Subcutaneous abdominal adipose tissue (tissue), 5 donors: Measurements from ENCODE around the gene RPS24.
"Not testable (repeated sequence)": the region's sequence is repeated elsewhere in the genome, so short reads cannot be mapped to it uniquely, and the experiment has no call there.

Experiments
- H3K27ac ChIP-seq: one replicate; pipeline ENCODE4 v1.7.0; 2013; ENCODE audit warnings: low read depth, mild to moderate bottlenecking, inconsistent platforms, low read length, moderate library complexity
- H3K27me3 ChIP-seq, 5 donors: one replicate each; pipeline ENCODE4 v1.7.0; 2013; ENCODE audit warnings: low read length in 5 of 5, inconsistent platforms in 1 of 5; ENCODE audit not compliant: control insufficient read depth in 5 of 5, insufficient read depth in 4 of 5
- H3K36me3 ChIP-seq, 5 donors: one replicate each; pipeline ENCODE4 v1.7.0; 2013; ENCODE audit warnings: low read length in 5 of 5; ENCODE audit not compliant: control insufficient read depth in 5 of 5, insufficient read depth in 5 of 5
- H3K4me1 ChIP-seq, 5 donors: one replicate each; pipeline ENCODE4 v1.7.0; 2013; ENCODE audit warnings: low read length in 5 of 5, mild to moderate bottlenecking in 3 of 5, moderate library complexity in 1 of 5; ENCODE audit not compliant: control insufficient read depth in 5 of 5, insufficient read depth in 5 of 5
- H3K4me3 ChIP-seq, 5 donors: one replicate each; pipeline ENCODE4 v1.7.0; 2013; ENCODE audit warnings: low read length in 5 of 5, low read depth in 1 of 5
- H3K9ac ChIP-seq, 5 donors: one replicate each; pipeline ENCODE4 v1.7.0; 2013; ENCODE audit warnings: low read length in 5 of 5, mild to moderate bottlenecking in 4 of 5, moderate library complexity in 3 of 5
- H3K9me3 ChIP-seq, 5 donors: one replicate each; pipeline ENCODE4 v1.7.0; 2013; ENCODE audit warnings: low read length in 5 of 5; ENCODE audit not compliant: control insufficient read depth in 5 of 5
- donor health status: healthy.
- donor health status: healthy.
- donor health status: healthy.
- donor health status: healthy.
- donor health status: healthy.

RPS24 gene

DNA sequence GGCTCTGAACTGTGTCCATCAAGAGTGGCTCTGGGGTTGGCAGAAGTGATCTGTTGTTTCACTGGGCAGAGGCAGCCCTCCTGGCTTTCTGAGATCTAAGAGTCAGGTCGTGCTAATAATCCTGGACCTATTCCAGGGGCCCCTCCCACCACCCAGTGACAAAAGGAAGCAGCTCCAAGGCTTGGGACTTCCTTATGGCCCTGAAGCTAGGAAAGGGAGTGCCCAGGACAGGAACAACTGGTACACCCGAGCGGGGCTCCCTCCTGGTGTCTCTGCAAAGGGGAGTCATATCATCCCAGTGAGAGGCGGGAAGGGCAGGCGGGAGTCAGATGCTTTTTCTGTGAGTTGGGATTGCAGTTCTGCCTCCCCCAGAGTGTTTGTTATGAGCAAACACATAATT, 32.3 kb downstream of the RPS24 start:
- no peak overlapping the region for H3K9ac ChIP-seq
- H3K9me3 ChIP-seq, result no peaks in the 10 kb centered on the region
- no peak overlapping the region for H3K4me3 ChIP-seq
- no peak overlapping the region for H3K27ac ChIP-seq
- peaks cover 0 to 12% (median 7%) of the 10 kb centered on the region in 5 donors for H3K4me1 ChIP-seq
- H3K36me3 ChIP-seq, result no peaks in the 10 kb centered on the region
- no peaks in the 10 kb centered on the region for H3K27me3 ChIP-seq

DNA sequence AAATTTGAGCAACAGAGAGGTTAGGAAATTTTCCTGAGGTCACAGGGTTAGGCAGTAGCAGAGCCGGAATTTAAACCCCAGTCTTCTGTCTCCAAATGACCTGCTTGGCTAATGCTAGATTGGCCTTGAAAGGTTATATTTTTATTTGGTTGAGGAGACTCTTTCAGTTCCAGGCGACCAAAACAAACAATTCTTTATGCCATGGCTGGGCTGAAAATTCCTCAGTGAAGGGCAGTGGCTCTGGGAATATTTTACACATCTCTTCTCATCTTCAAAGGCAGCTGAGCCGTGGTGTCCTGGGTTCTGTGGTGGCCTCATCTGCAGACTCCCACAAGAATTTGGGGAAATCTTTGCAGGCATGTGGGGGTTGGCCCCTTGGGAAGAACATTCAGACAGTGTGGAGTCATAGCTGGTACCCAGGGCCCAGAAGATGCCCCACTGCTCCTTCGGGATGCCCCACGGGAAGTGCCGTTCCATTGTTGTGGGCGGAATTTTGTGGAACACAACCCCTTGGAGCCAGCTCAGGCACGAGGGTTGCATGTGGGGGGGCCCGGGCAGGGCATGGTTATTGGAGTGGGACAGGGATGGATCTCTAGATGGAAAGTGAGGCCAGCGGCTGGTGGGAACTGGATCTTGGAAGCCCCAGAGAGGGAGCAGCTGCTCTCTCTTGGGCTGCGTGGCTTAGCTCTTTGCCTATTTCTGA, 33.2 kb downstream of the RPS24 start:
- Histone ChIP-seq H3K9ac (no peak overlapping the region), H3K36me3 (no peaks in the 10 kb centered on the region), H3K9me3 (no peaks in the 10 kb centered on the region), H3K4me3 (no peak overlapping the region), H3K4me1 (peaks cover 0 to 12% (median 7%) of the 10 kb centered on the region in 5 donors), H3K27ac (no peak overlapping the region), H3K27me3 (no peaks in the 10 kb centered on the region)

DNA sequence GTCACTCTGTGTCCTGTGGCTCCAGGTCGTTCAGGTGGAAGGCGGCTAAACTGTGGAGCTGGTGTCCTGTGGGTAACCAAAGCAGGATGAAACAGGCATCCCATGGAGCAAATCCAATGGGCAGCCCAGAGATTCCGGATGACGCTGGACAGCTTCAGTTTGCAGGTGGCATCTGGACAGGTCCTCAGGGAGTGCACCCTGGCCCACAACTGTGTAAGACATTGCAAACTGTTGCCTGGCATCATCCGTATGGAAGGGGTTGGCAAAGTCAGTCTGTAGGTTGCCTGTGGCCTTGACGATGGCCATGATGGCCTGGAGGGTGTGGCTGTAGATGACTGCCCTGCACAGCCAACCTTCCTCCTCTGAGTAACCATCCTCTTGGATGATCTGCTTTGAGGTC, 35.5 kb downstream of the RPS24 start:
- H3K4me3 ChIP-seq, result no peak overlapping the region
- H3K4me1 ChIP-seq, result peaks cover 0 to 12% (median 7%) of the 10 kb centered on the region in 5 donors
- no peak overlapping the region for H3K9ac ChIP-seq
- no peaks in the 10 kb centered on the region for H3K27me3 ChIP-seq
- H3K9me3 ChIP-seq, result no peaks in the 10 kb centered on the region
- H3K36me3 ChIP-seq, result no peaks in the 10 kb centered on the region
- no peak overlapping the region for H3K27ac ChIP-seq

DNA sequence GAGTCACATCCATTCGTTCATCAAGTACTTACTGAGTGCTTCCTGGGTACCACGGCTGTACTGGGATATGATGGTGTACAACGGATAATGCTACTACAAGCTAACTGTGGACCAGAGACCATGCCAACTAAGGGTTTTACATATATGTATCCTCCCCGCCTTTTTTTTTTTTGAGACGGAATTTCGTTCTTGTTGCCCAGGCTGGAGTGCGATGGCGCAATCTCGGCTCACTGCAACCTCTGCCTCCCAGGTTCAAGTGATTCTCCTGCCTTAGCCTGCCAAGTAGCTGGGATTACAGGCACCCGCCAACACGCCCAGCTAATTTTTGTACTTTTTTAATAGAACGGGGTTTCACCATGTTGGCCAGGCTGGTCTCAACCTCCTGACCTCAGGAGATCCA, 36.4 kb downstream of the RPS24 start:
- peaks cover 0 to 12% (median 7%) of the 10 kb centered on the region in 5 donors for H3K4me1 ChIP-seq
- H3K27ac ChIP-seq, H3K4me3 ChIP-seq, H3K9ac ChIP-seq, H3K27me3 ChIP-seq, H3K36me3 ChIP-seq, H3K9me3 ChIP-seq: not testable (repeated sequence)

DNA sequence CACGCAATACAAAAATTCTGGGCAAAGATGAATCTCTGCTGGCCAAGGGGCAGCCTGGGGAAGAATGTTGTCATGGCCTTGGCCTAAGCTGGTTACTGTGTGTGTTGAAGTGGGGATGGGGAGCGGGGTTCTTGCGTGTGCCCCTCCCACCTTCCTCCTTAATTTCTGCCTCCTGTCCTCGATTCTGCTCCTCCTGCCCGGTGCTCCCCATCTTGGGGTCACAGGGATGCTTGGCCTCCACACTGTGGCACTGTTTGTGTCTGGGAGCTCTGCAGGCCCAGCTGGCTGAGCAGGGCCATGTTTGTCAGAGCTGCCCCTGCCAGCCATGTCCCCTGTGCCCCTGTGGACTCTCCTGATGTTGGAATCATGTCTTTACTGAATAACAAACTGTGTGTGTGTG, 37.1 kb downstream of the RPS24 start:
- H3K27ac ChIP-seq, result no peak overlapping the region
- H3K4me1 ChIP-seq, result peaks cover 0 to 10% (median 5%) of the 10 kb centered on the region in 5 donors
- no peaks in the 10 kb centered on the region for H3K27me3 ChIP-seq
- no peaks in the 10 kb centered on the region for H3K36me3 ChIP-seq
- no peak overlapping the region for H3K9ac ChIP-seq
- H3K4me3 ChIP-seq, result no peak overlapping the region
- H3K9me3 ChIP-seq, result peaks cover 0 to 6% (median 0%) of the 10 kb centered on the region in 5 donors

DNA sequence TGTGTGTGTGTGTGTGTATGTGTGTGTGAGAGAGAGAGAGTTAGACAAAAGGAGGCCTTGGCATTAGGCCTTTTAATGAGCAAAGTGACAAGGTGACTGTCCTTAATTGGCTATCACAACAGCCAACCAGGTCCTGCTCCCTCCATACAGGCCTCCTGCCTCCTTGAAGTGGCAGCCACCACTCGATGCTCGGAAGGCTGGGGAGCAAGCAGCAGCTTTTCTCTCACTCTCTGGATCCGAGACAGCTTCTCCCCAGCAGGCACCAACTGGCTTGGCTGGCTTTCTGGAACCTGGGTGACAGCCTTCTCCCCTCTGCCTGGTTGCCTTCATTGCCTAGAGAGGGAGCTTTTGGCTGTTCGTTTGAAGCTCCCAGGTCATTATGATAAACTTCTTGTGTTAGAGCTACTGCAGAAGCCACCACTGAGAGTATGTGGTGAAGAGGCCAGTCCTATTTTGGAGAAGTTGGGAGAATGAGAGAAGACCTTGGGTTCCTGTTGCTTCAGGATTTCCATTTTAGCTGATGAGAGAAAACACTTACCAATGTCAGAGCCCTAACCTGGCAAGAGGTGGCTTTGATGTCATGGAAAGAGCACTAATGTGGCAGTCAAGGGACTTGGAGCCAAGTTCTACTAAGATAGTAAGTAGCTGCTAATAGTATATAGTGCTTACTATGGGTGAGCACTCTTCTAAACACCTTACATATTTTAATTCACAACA, 37.6 kb downstream of the RPS24 start:
- H3K4me1 ChIP-seq, result peaks cover 0 to 10% (median 0%) of the 10 kb centered on the region in 5 donors
- H3K4me3 ChIP-seq, result no peak overlapping the region
- no peaks in the 10 kb centered on the region for H3K36me3 ChIP-seq
- no peak overlapping the region for H3K27ac ChIP-seq
- peaks cover 0 to 6% (median 0%) of the 10 kb centered on the region in 5 donors for H3K9me3 ChIP-seq
- H3K27me3 ChIP-seq, result no peaks in the 10 kb centered on the region
- H3K9ac ChIP-seq, result no peak overlapping the region

DNA sequence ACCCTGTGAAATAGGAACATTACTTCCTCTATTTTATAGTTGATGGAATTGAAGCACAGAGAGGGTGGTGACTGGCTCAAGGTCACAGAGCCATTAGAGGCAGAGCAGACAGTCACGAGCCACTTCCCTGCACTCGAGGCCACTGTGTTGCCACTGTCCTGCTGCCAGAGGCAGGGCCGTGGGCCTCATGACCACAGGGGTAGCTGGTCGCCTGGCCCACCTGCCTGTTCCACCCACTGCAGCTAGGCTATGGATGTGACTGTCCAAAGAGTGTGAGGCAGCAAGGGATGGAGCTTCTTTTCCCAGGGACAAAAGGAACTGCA, 38.2 kb downstream of the RPS24 start:
- no peak overlapping the region for H3K27ac ChIP-seq
- no peaks in the 10 kb centered on the region for H3K27me3 ChIP-seq
- H3K4me3 ChIP-seq, result no peak overlapping the region
- H3K9ac ChIP-seq, result no peak overlapping the region
- no peaks in the 10 kb centered on the region for H3K36me3 ChIP-seq
- peaks cover 0 to 10% (median 0%) of the 10 kb centered on the region in 5 donors for H3K4me1 ChIP-seq
- peaks cover 0 to 6% (median 0%) of the 10 kb centered on the region in 5 donors for H3K9me3 ChIP-seq

DNA sequence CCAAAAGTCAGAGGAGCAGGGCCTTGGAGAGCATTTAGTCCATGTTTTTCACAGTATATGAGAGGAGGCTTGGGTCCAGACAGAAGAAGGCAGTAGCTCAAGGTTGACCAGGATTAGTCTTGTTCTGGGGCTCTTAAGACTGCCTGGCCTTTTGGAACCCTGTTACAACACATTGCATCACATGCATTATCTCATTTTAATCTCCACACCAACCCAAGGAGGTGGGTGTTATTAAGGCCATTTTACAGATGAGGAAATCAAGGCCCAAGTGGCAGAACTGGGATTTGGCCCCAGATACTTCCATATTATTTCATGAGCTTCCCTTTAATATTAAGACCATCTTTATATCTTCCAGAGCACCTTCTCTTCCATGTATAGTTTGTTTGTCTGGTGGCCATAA, 38.8 kb downstream of the RPS24 start:
- H3K9ac ChIP-seq, result no peak overlapping the region
- no peaks in the 10 kb centered on the region for H3K36me3 ChIP-seq
- no peak overlapping the region for H3K27ac ChIP-seq
- no peak overlapping the region for H3K4me3 ChIP-seq
- H3K4me1 ChIP-seq, result peaks cover 0 to 10% (median 0%) of the 10 kb centered on the region in 5 donors
- H3K27me3 ChIP-seq, result no peaks in the 10 kb centered on the region
- peaks cover 0 to 6% (median 0%) of the 10 kb centered on the region in 5 donors for H3K9me3 ChIP-seq

DNA sequence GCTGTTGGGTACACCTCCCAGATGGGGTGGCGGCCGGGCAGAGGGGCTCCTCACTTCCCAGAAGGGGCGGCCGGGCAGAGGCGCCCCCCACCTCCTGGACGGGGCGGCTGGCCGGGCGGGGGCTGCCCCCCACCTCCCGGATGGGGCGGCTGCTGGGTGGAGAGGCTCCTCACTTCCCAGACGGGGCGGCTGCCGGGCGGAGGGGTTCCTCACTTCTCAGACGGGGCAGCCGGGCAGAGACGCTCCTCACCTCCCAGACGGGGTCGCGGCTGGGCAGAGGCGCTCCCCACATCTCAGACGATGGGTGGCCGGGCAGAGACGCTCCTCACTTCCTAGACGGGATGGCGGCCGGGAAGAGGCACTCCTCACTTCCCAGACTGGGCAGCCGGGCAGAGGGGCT, 42.1 kb downstream of the RPS24 start:
- H3K4me1 ChIP-seq, H3K36me3 ChIP-seq, H3K9me3 ChIP-seq, H3K27ac ChIP-seq, H3K27me3 ChIP-seq, H3K4me3 ChIP-seq, H3K9ac ChIP-seq: not testable (repeated sequence)

DNA sequence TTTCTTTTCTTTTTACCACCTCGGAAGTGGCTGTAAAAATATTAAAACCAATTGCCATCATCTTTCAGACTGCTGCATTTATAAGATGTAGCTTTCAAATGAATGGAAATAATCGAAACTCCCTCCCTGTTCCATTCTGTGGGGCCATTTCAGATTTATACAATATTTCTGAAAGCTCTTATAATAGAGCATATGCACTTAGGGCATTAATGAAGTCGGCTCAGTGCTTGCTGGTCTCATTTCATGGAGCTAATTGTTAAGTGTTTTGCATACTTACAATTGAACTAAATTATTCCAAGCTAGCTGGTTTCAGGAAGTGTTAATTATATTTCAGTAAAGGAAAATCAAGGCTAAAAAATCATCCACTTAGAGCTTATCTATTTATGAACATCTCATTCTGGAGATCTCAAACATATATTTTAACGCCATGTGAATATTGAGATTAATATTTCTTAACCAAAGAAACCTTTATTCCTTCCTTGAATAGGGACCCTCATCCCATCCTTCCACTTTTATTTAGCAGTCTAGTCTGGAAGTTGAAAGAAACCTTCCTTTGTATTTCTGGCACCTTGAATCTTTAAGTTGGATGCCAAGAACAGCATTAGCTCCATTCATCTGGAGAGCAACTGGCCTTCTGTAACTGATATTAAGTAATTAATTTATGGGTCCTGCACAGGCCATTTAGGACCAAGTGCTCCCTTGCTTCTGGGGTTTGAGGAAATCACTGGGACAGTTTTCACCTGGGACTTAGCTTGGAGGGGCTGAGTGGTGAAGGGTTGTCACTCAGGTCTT, 45.1 kb downstream of the RPS24 start:
- H3K9me3 ChIP-seq, result peaks cover 0 to 6% (median 0%) of the 10 kb centered on the region in 5 donors
- no peaks in the 10 kb centered on the region for H3K36me3 ChIP-seq
- no peak overlapping the region for H3K27ac ChIP-seq
- no peak overlapping the region for H3K4me3 ChIP-seq
- H3K4me1 ChIP-seq, result no peaks in the 10 kb centered on the region
- no peaks in the 10 kb centered on the region for H3K27me3 ChIP-seq
- no peak overlapping the region for H3K9ac ChIP-seq
